ENCODE measurements around the gene ITPKC.

The ITPKC gene

DNA sequence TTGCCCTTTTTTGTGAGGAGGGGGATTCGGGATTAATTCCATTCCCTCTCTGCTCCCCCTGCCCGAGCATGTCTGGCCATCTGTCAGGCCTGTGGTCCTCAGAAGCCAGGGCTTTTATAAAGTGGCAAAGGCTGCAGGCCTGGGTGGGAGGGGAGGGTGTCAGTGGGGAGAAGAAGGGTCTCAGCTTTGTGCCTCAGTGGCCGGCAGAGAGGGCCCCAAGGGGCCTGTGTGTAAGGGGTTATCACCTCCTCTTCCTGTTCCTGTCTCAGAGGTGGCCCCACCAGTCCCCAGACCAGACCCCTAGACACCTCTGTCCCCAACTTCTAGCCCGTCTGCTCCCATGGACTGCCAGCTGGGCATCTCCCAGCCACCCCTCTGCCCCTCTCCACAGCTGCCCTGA, 23.0 kb upstream of the ITPKC start:
- DNase-seq (ENCODE audit: low read depth), result no peak
- H3K4me3 ChIP-seq (ENCODE audit: low read depth, low read length), result no peak overlapping the region
- no peak for TF ChIP-seq CTCF (IDR thresholded peaks at IDR 0.05; ENCODE audit: insufficient read depth, low read depth, low read length, missing control alignments)

- no peak for DNase-seq (ENCODE audit: low read depth)
Observed at GRCh38 chr19:40695881-40696280, 21.0 kb upstream of the ITPKC start.

GRCh38 chr19:40697007-40697406, 19.9 kb upstream of the ITPKC start:
- TF ChIP-seq CTCF (IDR thresholded peaks at IDR 0.05; ENCODE audit: insufficient read depth, low read depth, low read length, missing control alignments), result no peak
- H3K4me3 ChIP-seq (ENCODE audit: low read depth, low read length), result no peak overlapping the region
- DNase-seq (ENCODE audit: low read depth), result no peak

More at GRCh38 chr19:40695881-40696280, 21.0 kb upstream of the ITPKC start:
- no peak overlapping the region for H3K4me3 ChIP-seq (ENCODE audit: low read depth, low read length)
- no peak for TF ChIP-seq CTCF (IDR thresholded peaks at IDR 0.05; ENCODE audit: insufficient read depth, low read depth, low read length, missing control alignments)

DNA sequence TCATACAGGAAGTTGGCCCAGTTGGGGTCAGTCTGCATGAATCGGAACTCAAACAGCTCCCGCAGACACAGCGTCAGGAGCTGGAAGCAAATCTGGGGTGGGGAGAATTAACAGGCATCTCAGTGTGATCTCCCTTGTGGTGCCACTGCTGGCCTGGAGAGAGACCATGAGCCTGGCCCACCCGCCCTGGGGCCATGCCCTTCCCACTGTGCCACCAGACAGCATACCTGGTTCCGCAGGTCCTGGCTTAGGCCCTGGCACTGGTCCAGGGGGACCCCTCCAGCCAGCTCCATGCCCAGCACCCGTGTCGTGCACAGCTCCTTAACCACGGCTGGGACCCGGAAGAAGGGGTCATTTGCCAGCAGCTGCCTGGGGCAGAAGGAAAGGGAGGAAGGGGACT, 16.8 kb upstream of the ITPKC start:
- H3K4me3 ChIP-seq (ENCODE audit: low read depth, low read length), result no peak overlapping the region
- no peak for DNase-seq (ENCODE audit: low read depth)
- no peak for TF ChIP-seq CTCF (IDR thresholded peaks at IDR 0.05; ENCODE audit: insufficient read depth, low read depth, low read length, missing control alignments)

DNA sequence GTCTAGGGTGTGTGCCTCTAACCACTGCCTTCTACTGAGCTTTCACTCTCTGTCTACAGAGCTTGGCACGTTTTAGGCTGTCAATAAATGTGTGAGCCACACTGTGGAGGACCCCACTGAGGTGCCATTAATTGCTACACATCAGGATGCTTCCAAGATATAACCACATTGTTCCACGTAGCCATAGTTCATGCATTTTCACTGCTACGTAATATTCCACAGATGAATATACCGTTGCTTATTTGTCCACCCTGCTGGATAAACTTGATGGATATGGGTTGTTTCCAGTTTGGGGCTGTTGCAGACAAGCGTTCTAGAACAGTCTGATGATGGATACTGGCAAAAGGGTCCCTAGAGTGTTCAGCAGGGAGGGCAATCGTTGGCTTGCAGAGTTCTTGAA, 15.2 kb upstream of the ITPKC start:
- no peak overlapping the region for H3K4me3 ChIP-seq (ENCODE audit: low read depth, low read length)
- TF ChIP-seq CTCF (IDR thresholded peaks at IDR 0.05; ENCODE audit: insufficient read depth, low read depth, low read length, missing control alignments), result no peak
- no peak for DNase-seq (ENCODE audit: low read depth)

GRCh38 chr19:40702337-40703012, 14.4 kb upstream of the ITPKC start:
- DNase-seq (ENCODE audit: low read depth), result no peak
- TF ChIP-seq CTCF (IDR thresholded peaks at IDR 0.05; ENCODE audit: insufficient read depth, low read depth, low read length, missing control alignments), result no peak

More at GRCh38 chr19:40702337-40703012, 14.4 kb upstream of the ITPKC start:
- H3K4me3 ChIP-seq (ENCODE audit: low read depth, low read length), result no peak overlapping the region
